GM03348 (cell line): ENCODE data around the gene VMP1.
"Not testable (repeated sequence)": the region's sequence is repeated elsewhere in the genome, so short reads cannot be mapped to it uniquely, and the experiment has no call there.

Source experiments
- DNase-seq: peaks from one replicate; pipeline ENCODE4 v3.0.0; 2012; ENCODE audit warnings: low spot score

The VMP1 gene

GRCh38 chr17:59841882-59842263, 134.4 kb downstream of the VMP1 start:
- DNase-seq, result not testable (repeated sequence)

GRCh38 chr17:59842901-59843652, 135.6 kb downstream of the VMP1 start:
- no peak for DNase-seq

- DNase-seq, result no peak
These were observed 137.6 kb downstream of the VMP1 start for GRCh38 chr17:59844884-59845594.

- no peak for DNase-seq
These were observed 138.3 kb downstream of the VMP1 start for GRCh38 chr17:59845595-59846393.

GRCh38 chr17:59846394-59847165, 139.1 kb downstream of the VMP1 start:
- DNase-seq, result peak; percentile 57

GRCh38 chr17:59848385-59848668, 140.9 kb downstream of the VMP1 start:
- no peak for DNase-seq

GRCh38 chr17:59848778-59849177, 141.3 kb downstream of the VMP1 start:
- DNase-seq, result no peak

GRCh38 chr17:59850311-59850710, 142.9 kb downstream of the VMP1 start:
- DNase-seq, result not testable (repeated sequence)

- DNase-seq, result peak; percentile 73
These were observed 144.3 kb downstream of the VMP1 start for GRCh38 chr17:59851439-59852375.

- not testable (repeated sequence) for DNase-seq
These were observed 145.4 kb downstream of the VMP1 start for GRCh38 chr17:59852847-59853167.

GRCh38 chr17:59853168-59853918, 145.9 kb downstream of the VMP1 start:
- DNase-seq, result no peak

- not testable (repeated sequence) for DNase-seq
These were observed 146.7 kb downstream of the VMP1 start for GRCh38 chr17:59853919-59854729.

GRCh38 chr17:59856859-59857794, 149.7 kb downstream of the VMP1 start:
- no peak for DNase-seq

- no peak for DNase-seq
These were observed 150.8 kb downstream of the VMP1 start for GRCh38 chr17:59858167-59858816.

GRCh38 chr17:59858932-59859331, 151.5 kb downstream of the VMP1 start:
- DNase-seq, result no peak

- DNase-seq, result peak; percentile 49
These were observed 152.1 kb downstream of the VMP1 start for GRCh38 chr17:59859444-59860025.

- DNase-seq, result no peak
These were observed 156.2 kb downstream of the VMP1 start for GRCh38 chr17:59863616-59864015.

- no peak for DNase-seq
These were observed 162.4 kb downstream of the VMP1 start for GRCh38 chr17:59869941-59870218.
